Mesangial cell (primary cell): ENCODE measurements around the gene EXOSC6. TPM values are rescaled to one million over a fixed set of nuclear protein-coding genes. Genes with fewer than 3 reads are reported as not detected.

ENCODE experiments used
- total RNA-seq: library from RNA; depleted of rRNA; stranded (reverse); fragments of >200 nt; gene quantifications from 2 replicates; pipeline ENCODE4 v1.2.3, GENCODE V29; 2015

EXOSC6 gene
- total RNA-seq: 16.5 and 23.6 TPM in 2 replicates

GRCh38 chr16:70251629-70252354 lies at the start of gene EXOSC6:
Gene EXOSC6 (minus strand): TSS chr16:70251940. CDS start chr16:70251900, 40 bp downstream.

GRCh38 chr16:70298988-70299938 lies 47.5 kb upstream of the EXOSC6 start, which contains the start of gene DDX19B:
Gene DDX19B (plus strand): TSS chr16:70299186. CDS start chr16:70299298, 112 bp downstream.

GRCh38 chr16:70289229-70290094 lies 37.7 kb upstream of the EXOSC6 start, which contains the start of gene AARS1:
Gene AARS1 (minus strand): TSS chr16:70289506. CDS start chr16:70282763, 6,743 bp downstream.

Other genes starting within 250 kb of the EXOSC6 start
- 14.5 and 25.6 TPM in 2 replicates for gene PDPR, start 137.6 kb downstream of the EXOSC6 start, total RNA-seq
- gene CLEC18C, start 78.2 kb downstream of the EXOSC6 start, total RNA-seq: 2.1 and 8.5 TPM in 2 replicates
- gene AARS1, start 37.6 kb upstream of the EXOSC6 start, total RNA-seq: 120 and 138 TPM in 2 replicates
- 30.6 and 31.6 TPM in 2 replicates for gene DDX19B, start 47.2 kb upstream of the EXOSC6 start, total RNA-seq
- 36.8 and 39.4 TPM in 2 replicates for gene DDX19A, start 95.0 kb upstream of the EXOSC6 start, total RNA-seq
- 35.1 and 37.5 TPM in 2 replicates for gene ST3GAL2, start 187.2 kb upstream of the EXOSC6 start, total RNA-seq
- gene FCSK, start 202.7 kb upstream of the EXOSC6 start, total RNA-seq: 9.0 and 20.5 TPM in 2 replicates